Measurements from ENCODE around the gene PRKCA.

The PRKCA gene

DNA sequence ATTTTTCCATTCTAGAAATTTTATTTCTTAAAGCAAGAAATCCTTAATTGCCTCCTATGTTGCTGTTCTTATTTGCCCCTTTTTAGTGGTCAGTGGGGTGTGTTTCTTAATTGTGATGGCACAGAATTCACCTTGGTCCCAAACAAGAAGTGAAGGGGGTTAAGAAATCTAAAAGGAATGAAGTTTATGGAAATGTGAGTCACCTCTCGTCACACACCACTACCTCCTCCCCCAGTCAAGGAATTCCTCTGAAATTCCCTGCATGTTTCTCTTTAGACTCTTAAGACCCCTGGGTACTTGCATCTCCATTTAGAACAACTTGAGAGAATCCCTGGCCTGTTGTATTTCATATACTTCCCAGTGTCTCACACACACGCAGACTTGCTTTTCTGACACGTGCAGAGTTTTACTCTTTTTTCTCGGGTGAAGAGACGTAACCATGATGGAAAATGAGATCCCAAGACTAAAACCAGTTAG is 247.4 kb downstream of the PRKCA start:
- no peak for TF ChIP-seq CTCF (IDR thresholded peaks at IDR 0.05; ENCODE audit: extremely low read depth, missing control alignments)
- no peak for DNase-seq (ENCODE audit: low spot score)

DNA sequence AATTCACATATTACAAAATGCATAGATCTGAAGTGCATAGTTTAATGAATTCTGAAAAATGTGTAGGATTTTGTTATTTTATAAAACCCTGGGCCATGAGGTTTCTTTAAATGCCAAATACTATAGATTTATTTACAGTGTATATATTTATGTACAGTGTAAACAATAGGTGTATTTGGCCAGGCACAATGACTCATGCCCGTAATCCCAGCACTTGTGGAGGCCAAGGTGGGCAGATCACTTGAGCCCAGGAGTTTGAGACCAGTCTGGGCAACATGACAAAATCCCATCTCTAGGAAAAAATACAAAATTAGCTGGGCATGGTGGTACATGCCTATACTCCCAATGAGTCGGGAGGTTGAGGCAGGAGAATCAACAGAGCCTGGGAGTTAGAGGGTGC is 249.4 kb downstream of the PRKCA start:
- TF ChIP-seq CTCF (IDR thresholded peaks at IDR 0.05; ENCODE audit: extremely low read depth, missing control alignments), result no peak
- DNase-seq (ENCODE audit: low spot score), result no peak

GRCh38 chr17:66552371-66552770 is 250.0 kb downstream of the PRKCA start:
- DNase-seq (ENCODE audit: low spot score), result no peak
- no peak for TF ChIP-seq CTCF (IDR thresholded peaks at IDR 0.05; ENCODE audit: extremely low read depth, missing control alignments)

DNA sequence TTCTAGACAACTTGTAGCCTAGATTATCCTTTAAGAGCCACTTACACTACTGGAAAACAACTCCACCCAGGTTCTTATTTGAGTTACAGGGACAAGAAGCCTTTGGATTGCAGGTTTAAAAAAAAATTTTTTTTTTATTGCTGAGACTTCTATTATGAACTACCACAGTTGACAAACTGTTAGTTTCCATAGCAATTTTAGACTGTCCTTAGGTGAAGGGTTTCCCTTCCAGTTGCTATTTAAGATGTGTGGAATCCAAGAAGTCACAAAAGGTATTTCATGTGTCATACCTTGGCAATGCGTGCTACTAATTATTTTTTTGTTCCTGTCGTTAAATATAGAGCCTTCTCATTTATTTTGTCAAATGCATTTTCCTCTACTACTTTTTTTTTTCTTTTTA is 253.2 kb downstream of the PRKCA start:
- DNase-seq (ENCODE audit: low spot score), result no peak
- no peak for TF ChIP-seq CTCF (IDR thresholded peaks at IDR 0.05; ENCODE audit: extremely low read depth, missing control alignments)

DNA sequence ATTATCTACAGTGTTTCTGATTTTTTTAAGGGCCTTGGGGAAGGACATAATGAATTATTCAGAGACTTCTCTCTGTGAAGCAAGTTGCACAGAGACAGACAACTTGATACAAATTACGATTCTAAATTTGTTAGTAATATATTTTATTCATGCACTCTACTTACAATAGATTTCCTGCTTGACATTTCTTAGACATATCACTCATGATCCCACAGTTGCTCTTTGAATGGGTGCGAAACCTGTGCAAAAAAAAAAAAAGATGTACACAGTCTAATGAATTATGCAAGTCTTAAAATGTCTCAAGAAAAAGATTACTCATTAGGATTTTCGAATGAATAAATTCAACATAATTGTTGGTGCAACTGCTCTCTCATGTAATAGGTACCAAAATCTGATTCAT is 254.8 kb downstream of the PRKCA start:
- TF ChIP-seq CTCF (IDR thresholded peaks at IDR 0.05; ENCODE audit: extremely low read depth, missing control alignments), result no peak
- no peak for DNase-seq (ENCODE audit: low spot score)

DNA sequence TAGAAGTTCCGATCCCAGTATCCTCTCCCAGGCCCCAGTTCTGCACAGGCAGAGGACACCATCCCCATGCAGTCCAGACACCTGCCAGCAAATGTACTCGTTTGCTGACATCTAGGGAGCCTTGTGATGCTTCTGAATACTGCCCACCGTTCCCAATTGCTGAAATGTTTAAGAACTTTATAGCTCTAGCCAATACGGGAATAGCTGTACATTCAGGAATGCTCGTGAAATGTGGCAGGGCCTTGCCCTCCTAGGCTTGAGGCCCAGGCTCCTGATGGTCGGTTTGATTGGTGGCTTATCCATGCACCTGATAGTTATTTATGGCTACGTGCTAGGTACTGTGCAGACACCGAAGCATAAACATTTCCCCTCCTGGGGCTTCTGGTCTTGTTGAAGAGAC is 255.5 kb downstream of the PRKCA start:
- DNase-seq (ENCODE audit: low spot score), result no peak
- TF ChIP-seq CTCF (IDR thresholded peaks at IDR 0.05; ENCODE audit: extremely low read depth, missing control alignments), result no peak

DNA sequence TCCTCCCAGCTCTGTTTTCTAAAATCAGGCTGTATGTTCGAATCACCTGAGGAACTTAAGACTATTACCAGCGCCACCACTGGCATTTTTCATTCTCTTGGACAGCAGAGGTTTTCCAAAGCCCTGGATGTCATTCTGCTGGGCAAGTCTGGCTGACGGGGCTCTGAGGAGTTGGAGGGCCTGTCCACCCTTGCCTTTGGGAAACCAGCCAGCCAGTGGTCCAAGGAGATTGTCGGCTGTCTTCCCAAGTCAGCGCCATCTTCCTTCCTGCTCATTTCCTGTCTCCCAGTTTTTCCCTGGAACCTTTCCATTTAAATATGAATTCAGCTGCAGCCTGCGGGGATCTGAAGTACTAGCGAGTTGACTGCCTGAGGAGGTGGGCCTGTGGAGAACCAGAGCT is 258.3 kb downstream of the PRKCA start:
- no peak for TF ChIP-seq CTCF (IDR thresholded peaks at IDR 0.05; ENCODE audit: extremely low read depth, missing control alignments)
- DNase-seq (ENCODE audit: low spot score), result no peak

All from GM20000 (cell line).